ENCODE measurements around the gene SKAP1.

- no peak for TF ChIP-seq CTCF (IDR thresholded peaks at IDR 0.05; ENCODE audit: insufficient read depth, low read length)
- TF ChIP-seq REST (IDR thresholded peaks at IDR 0.05; ENCODE audit: insufficient replicate concordance, low read depth) = no peak
- no peak for TF ChIP-seq POLR2AphosphoS5 (IDR thresholded peaks at IDR 0.05; ENCODE audit: low read depth)
- TF ChIP-seq SPI1 (IDR thresholded peaks at IDR 0.05; ENCODE audit: borderline replicate concordance, low read depth) = no peak
Measured at GRCh38 chr17:48460052-48460451, 30.0 kb upstream of the SKAP1 start.

All from HL-60 (cell line).